ENCODE measurements around the gene RNU4-1.
A peak's percentile ranks its signal among the peaks of the same experiment; 100 is the strongest.

RNU4-1 gene

GRCh38 chr12:120301962-120302815 lies 9.2 kb upstream of the RNU4-1 start, which contains the start of gene SIRT4:
Gene SIRT4 (plus strand): TSS chr12:120302321. CDS start chr12:120303562, 1,241 bp downstream.
- Histone ChIP-seq H3K27ac (peak within 1 kb of the TSS; percentile 79), H3K36me3 (no peaks in the 10 kb centered on the region; the same call in 1 of the 2 replicates)

GRCh38 chr12:120292411-120292660 lies 701 bp downstream of the RNU4-1 start:
- peak overlapping the region; percentile 100 for H3K27ac ChIP-seq
- H3K9me3 ChIP-seq (ENCODE audit: severe bottlenecking) = no peaks in the 10 kb centered on the region
- no peaks in the 10 kb centered on the region for H3K27me3 ChIP-seq (ENCODE audit: insufficient read depth, low read depth, severe bottlenecking)
- H3K4me3 ChIP-seq (ENCODE audit: low read depth, low read length) = peak overlapping the region; percentile 56
- no peaks in the 10 kb centered on the region for H3K36me3 ChIP-seq
- no peak for TF ChIP-seq CTCF (IDR thresholded peaks at IDR 0.05; ENCODE audit: low read depth, low read length)
- DNase-seq = no peak

More at GRCh38 chr12:120301962-120302815, 9.2 kb upstream of the RNU4-1 start, which contains the start of gene SIRT4:
- no peaks in the 10 kb centered on the region for H3K27me3 ChIP-seq (ENCODE audit: insufficient read depth, low read depth, severe bottlenecking)
- no peaks in the 10 kb centered on the region for H3K9me3 ChIP-seq (ENCODE audit: severe bottlenecking)
- TF ChIP-seq CTCF (IDR thresholded peaks at IDR 0.05; ENCODE audit: low read depth, low read length) = peak; percentile 67
- H3K4me3 ChIP-seq (ENCODE audit: low read depth, low read length) = peak within 1 kb of the TSS; percentile 86
- peak; percentile 88 for DNase-seq

- no peak for TF ChIP-seq CTCF (IDR thresholded peaks at IDR 0.05; ENCODE audit: low read depth, low read length)
- peak; percentile 63 for DNase-seq
- Histone ChIP-seq H3K27me3 (ENCODE audit: insufficient read depth, low read depth, severe bottlenecking) (no peaks in the 10 kb centered on the region), H3K36me3 (no peaks in the 10 kb centered on the region), H3K27ac (peak overlapping the region; percentile 57), H3K4me3 (ENCODE audit: low read depth, low read length) (peak overlapping the region; percentile 42), H3K9me3 (ENCODE audit: severe bottlenecking) (no peaks in the 10 kb centered on the region)
Measured at GRCh38 chr12:120290609-120291305, 2.3 kb downstream of the RNU4-1 start.

DNA sequence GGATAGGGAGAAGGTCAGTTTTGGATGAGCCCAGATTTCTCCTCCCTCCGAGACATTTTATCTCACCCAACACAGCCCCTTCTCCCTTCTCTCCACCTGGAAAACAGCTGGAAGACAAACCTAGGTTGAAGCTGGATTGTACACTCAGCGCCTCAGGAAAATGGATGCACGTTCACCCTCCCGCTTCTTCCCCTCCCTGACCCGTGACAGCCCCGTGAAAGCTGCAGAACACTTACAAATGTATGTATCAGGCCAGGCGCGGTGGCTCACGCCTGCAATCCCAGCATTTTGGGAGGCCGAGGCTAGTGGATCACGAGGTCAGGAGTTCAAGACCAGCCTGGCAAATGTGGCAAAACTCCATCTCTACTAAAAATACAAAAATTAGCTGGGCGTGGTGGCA lies 5.5 kb downstream of the RNU4-1 start:
- no peak overlapping the region for H3K4me3 ChIP-seq (ENCODE audit: low read depth, low read length)
- H3K36me3 ChIP-seq = no peaks in the 10 kb centered on the region
- no peak for TF ChIP-seq CTCF (IDR thresholded peaks at IDR 0.05; ENCODE audit: low read depth, low read length)
- H3K27ac ChIP-seq = no peak overlapping the region
- H3K27me3 ChIP-seq (ENCODE audit: insufficient read depth, low read depth, severe bottlenecking) = no peaks in the 10 kb centered on the region
- DNase-seq = no peak
- H3K9me3 ChIP-seq (ENCODE audit: severe bottlenecking) = no peaks in the 10 kb centered on the region

DNA sequence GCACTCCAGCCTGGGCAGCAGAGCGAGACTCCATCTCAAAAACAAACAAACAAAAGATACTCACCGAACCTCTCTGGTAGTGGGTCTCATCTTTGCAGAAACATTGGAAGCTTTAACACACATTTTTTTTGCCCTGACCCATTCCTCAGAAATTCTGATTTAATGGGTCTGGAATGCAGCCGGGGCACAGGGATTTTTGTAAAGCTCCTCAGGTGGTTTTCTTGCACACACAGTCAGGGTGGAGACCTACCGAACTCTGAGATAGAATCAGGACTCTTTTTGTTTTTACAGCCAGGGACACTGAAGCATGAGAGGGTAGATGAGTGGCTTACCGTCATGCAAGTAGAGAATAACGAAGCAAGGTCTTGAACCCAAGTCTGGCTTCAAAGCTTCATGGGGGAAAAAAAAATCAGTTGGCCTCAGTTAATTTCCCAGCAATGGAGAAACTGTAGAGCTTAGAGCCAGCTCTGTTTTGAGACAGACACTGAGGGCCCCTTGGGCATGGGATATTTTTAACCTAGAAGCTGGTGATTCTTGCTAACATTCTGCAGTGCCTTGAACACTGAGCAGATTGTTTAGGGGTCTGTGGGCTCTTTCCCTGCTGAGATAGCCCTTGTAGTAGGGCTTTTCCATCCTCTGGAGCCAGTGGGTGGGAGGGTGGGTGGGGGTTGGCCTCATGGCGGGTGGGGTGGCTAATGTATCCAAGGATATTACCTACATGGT lies 6.1 kb downstream of the RNU4-1 start:
- Histone ChIP-seq H3K4me3 (ENCODE audit: low read depth, low read length) (no peak overlapping the region), H3K36me3 (no peaks in the 10 kb centered on the region), H3K9me3 (ENCODE audit: severe bottlenecking) (no peaks in the 10 kb centered on the region), H3K27me3 (ENCODE audit: insufficient read depth, low read depth, severe bottlenecking) (no peaks in the 10 kb centered on the region), H3K27ac (no peak overlapping the region)
- TF ChIP-seq CTCF (IDR thresholded peaks at IDR 0.05; ENCODE audit: low read depth, low read length) = no peak
- no peak for DNase-seq
